ENCODE measurements around the gene FAM89B.
A peak's percentile ranks its signal among the peaks of the same experiment; 100 is the strongest.

The FAM89B gene

GRCh38 chr11:65569973-65570918, 2.1 kb upstream of the FAM89B start, which contains the start of gene ZNRD2:
Gene ZNRD2 (plus strand): TSS chr11:65570477. CDS start chr11:65570492, 15 bp downstream.
- Histone ChIP-seq H3K4me3 (ENCODE audit: low read depth, low read length) (peak within 1 kb of the TSS; percentile 84), H3K9me3 (ENCODE audit: control insufficient read depth, insufficient read depth, low read length) (no peaks in the 10 kb centered on the region), H3K27me3 (ENCODE audit: control insufficient read depth, insufficient read depth, low read length) (peaks cover 7% of the 10 kb centered on the region), H3K36me3 (ENCODE audit: control insufficient read depth, insufficient read depth, low read length) (0 out of 2 replicates have a peak, but pooled peaks cover 2% of the 10 kb centered on the region), H3K9ac (ENCODE audit: low read depth, low read length) (peak within 1 kb of the TSS; percentile 32; the same call in 1 of the 2 replicates), H3K27ac (ENCODE audit: low read depth, low read length) (peak within 1 kb of the TSS; percentile 85), H3K4me1 (ENCODE audit: control insufficient read depth, insufficient read depth, low read length) (peaks cover 21% of the 10 kb centered on the region)

DNA sequence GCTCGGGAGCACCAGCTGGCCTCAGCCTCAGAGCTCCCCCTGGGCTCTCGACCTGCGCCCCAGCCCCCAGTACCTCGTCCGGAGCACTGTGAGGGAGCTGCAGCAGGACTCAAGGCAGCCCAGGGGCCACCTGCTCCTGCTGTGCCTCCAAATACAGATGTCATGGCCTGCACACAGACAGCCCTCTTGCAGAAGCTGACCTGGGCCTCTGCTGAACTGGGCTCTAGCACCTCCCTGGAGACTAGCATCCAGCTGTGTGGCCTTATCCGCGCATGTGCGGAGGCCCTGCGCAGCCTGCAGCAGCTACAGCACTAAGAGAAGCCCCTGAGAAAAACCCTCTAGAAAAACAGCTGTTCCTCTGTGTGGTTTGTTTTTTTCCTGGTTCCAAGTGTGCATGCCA, 918 bp upstream of the FAM89B start:
- Histone ChIP-seq H3K27me3 (ENCODE audit: control insufficient read depth, insufficient read depth, low read length) (peaks cover 17% of the 10 kb centered on the region), H3K27ac (ENCODE audit: low read depth, low read length) (no peak overlapping the region), H3K36me3 (ENCODE audit: control insufficient read depth, insufficient read depth, low read length) (0 out of 2 replicates have a peak, but pooled peaks cover 2% of the 10 kb centered on the region), H3K9ac (ENCODE audit: low read depth, low read length) (no peak overlapping the region), H3K4me1 (ENCODE audit: control insufficient read depth, insufficient read depth, low read length) (peaks cover 24% of the 10 kb centered on the region), H3K9me3 (ENCODE audit: control insufficient read depth, insufficient read depth, low read length) (no peaks in the 10 kb centered on the region), H3K4me3 (ENCODE audit: low read depth, low read length) (peak overlapping the region; percentile 84)

- H3K4me3 ChIP-seq (ENCODE audit: low read depth, low read length): peak overlapping the region; percentile 60
- no peak overlapping the region for H3K27ac ChIP-seq (ENCODE audit: low read depth, low read length)
- peaks cover 24% of the 10 kb centered on the region for H3K4me1 ChIP-seq (ENCODE audit: control insufficient read depth, insufficient read depth, low read length)
- H3K27me3 ChIP-seq (ENCODE audit: control insufficient read depth, insufficient read depth, low read length): peaks cover 22% of the 10 kb centered on the region
- H3K36me3 ChIP-seq (ENCODE audit: control insufficient read depth, insufficient read depth, low read length): 0 out of 2 replicates have a peak, but pooled peaks cover 2% of the 10 kb centered on the region
- no peak overlapping the region for H3K9ac ChIP-seq (ENCODE audit: low read depth, low read length)
- no peaks in the 10 kb centered on the region for H3K9me3 ChIP-seq (ENCODE audit: control insufficient read depth, insufficient read depth, low read length)
Measured at GRCh38 chr11:65571940-65572339, 398 bp upstream of the FAM89B start.

DNA sequence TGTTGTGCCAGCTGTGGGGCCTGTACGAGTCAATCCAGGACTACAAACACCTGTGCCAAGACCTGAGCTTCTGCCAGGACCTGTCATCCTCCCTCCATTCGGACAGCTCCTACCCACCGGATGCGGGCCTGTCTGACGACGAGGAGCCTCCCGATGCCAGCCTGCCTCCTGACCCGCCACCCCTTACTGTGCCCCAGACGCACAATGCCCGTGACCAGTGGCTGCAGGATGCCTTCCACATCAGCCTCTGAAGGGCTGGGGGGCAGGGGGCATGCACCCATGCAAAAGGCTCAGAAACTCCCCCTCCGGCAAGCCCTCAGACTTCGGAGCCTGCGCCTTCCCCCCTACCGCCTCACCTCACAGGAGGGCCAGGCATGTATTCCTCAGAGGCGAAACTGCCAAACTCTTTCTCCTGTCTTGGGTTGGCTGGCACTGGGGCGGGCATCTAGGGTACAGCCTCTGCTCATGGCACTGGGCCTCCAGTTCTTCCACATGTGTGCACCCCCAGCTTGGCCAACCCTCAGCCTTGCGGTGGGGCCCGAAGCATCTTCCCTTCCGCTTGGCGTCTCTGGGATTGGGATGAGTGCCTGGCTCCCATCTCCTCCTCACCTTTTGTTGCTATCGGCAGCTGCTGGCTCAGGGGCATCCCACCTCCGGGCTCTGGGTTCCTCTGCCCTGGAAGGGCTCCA, 1.2 kb downstream of the FAM89B start:
- Histone ChIP-seq H3K4me3 (ENCODE audit: low read depth, low read length) (no peak overlapping the region), H3K9ac (ENCODE audit: low read depth, low read length) (no peak overlapping the region), H3K36me3 (ENCODE audit: control insufficient read depth, insufficient read depth, low read length) (0 out of 2 replicates have a peak, but pooled peaks cover 2% of the 10 kb centered on the region), H3K27me3 (ENCODE audit: control insufficient read depth, insufficient read depth, low read length) (peaks cover 37% of the 10 kb centered on the region), H3K9me3 (ENCODE audit: control insufficient read depth, insufficient read depth, low read length) (no peaks in the 10 kb centered on the region), H3K4me1 (ENCODE audit: control insufficient read depth, insufficient read depth, low read length) (peaks cover 24% of the 10 kb centered on the region), H3K27ac (ENCODE audit: low read depth, low read length) (peak overlapping the region; percentile 11)

GRCh38 chr11:65574109-65574810, 1.9 kb downstream of the FAM89B start:
- Histone ChIP-seq H3K9ac (ENCODE audit: low read depth, low read length) (no peak overlapping the region), H3K4me3 (ENCODE audit: low read depth, low read length) (peak overlapping the region; percentile 56), H3K4me1 (ENCODE audit: control insufficient read depth, insufficient read depth, low read length) (peaks cover 18% of the 10 kb centered on the region), H3K9me3 (ENCODE audit: control insufficient read depth, insufficient read depth, low read length) (no peaks in the 10 kb centered on the region), H3K27me3 (ENCODE audit: control insufficient read depth, insufficient read depth, low read length) (peaks cover 39% of the 10 kb centered on the region), H3K36me3 (ENCODE audit: control insufficient read depth, insufficient read depth, low read length) (0 out of 2 replicates have a peak, but pooled peaks cover 2% of the 10 kb centered on the region), H3K27ac (ENCODE audit: low read depth, low read length) (peak overlapping the region; percentile 25)

- Histone ChIP-seq H3K27ac (ENCODE audit: low read depth, low read length) (no peak overlapping the region), H3K36me3 (ENCODE audit: control insufficient read depth, insufficient read depth, low read length) (0 out of 2 replicates have a peak, but pooled peaks cover 2% of the 10 kb centered on the region), H3K4me3 (ENCODE audit: low read depth, low read length) (peak overlapping the region; percentile 56), H3K27me3 (ENCODE audit: control insufficient read depth, insufficient read depth, low read length) (peaks cover 43% of the 10 kb centered on the region), H3K4me1 (ENCODE audit: control insufficient read depth, insufficient read depth, low read length) (peaks cover 16% of the 10 kb centered on the region), H3K9ac (ENCODE audit: low read depth, low read length) (no peak overlapping the region), H3K9me3 (ENCODE audit: control insufficient read depth, insufficient read depth, low read length) (no peaks in the 10 kb centered on the region)
Measured at GRCh38 chr11:65574811-65575567, 2.7 kb downstream of the FAM89B start.

DNA sequence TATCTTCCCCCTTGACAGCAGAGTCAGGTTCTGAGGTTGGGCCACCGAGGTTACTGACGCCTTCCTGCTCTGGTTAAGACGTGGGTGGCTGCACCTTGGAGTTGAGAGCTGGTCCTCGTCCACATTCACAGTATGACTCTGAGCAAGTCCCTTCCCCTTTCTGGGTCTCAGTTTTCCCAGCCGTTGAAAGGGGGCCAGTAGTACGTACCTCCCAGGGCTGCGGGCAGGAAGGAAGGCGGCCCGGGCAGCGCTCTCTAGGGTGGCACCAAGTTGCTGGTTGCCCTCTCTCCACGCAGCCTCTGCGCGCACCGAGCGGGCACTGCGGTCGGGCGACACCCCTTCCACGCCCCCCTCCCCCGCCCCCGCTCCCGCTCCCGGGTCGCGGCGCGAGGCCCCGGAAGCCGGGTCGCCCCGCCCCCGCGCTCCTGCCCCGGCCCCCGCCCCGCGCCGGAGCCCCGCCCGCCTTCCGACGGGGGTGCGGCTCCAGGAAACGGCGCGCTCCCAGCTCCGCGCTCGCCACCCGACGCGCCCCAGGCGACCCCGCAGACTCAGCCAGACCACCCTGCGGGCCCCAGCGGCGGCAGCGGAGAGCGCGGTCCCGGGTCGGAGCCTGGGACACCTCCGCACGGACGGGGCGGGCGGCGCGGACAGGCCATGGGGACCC, 3.4 kb downstream of the FAM89B start, which contains the start of gene EHBP1L1:
TSS of gene EHBP1L1 (plus strand) at position 486 of the 664 bp plus-strand sequence. CDS start 250 bp downstream, outside the sequence.
- H3K27ac ChIP-seq (ENCODE audit: low read depth, low read length): no peak within 1 kb of the TSS
- H3K9ac ChIP-seq (ENCODE audit: low read depth, low read length): no peak within 1 kb of the TSS
- H3K36me3 ChIP-seq (ENCODE audit: control insufficient read depth, insufficient read depth, low read length): 0 out of 2 replicates have a peak, but pooled peaks cover 2% of the 10 kb centered on the region
- H3K27me3 ChIP-seq (ENCODE audit: control insufficient read depth, insufficient read depth, low read length): peaks cover 43% of the 10 kb centered on the region
- H3K9me3 ChIP-seq (ENCODE audit: control insufficient read depth, insufficient read depth, low read length): no peaks in the 10 kb centered on the region
- H3K4me3 ChIP-seq (ENCODE audit: low read depth, low read length): peak within 1 kb of the TSS; percentile 56
- peaks cover 16% of the 10 kb centered on the region for H3K4me1 ChIP-seq (ENCODE audit: control insufficient read depth, insufficient read depth, low read length)

DNA sequence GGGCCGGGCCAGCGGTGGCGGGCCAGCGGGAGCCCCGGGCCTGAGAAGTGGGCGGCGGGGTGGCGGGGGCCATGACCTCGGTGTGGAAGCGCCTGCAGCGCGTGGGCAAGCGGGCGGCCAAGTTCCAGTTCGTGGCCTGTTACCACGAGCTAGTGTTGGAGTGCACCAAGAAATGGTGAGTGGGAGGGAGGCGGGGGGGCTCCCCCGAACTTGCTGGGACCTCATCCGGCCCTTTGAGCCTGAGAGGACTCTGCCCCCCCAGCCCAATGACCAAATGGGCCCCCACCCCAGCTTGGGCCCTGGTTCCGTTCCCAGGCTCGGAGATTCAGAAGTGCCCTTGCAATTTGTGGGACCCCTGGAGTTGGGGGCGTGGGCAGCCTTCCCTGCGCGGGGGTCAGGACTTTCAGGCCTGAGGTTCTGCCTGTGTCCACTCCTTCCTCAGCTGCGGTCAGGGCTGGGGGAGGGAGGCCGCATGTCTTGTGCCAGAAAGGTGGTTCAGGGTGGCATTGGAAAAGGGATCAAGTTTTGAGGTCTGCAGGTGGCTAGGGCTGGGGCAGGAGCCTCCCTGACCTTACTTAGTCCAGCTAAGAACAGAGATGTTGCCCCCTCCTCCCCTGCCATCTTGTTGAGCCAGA, 4.0 kb downstream of the FAM89B start:
- Histone ChIP-seq H3K4me1 (ENCODE audit: control insufficient read depth, insufficient read depth, low read length) (peaks cover 12% of the 10 kb centered on the region), H3K9ac (ENCODE audit: low read depth, low read length) (no peak overlapping the region), H3K4me3 (ENCODE audit: low read depth, low read length) (peak overlapping the region; percentile 48; the same call in 1 of the 2 replicates), H3K27me3 (ENCODE audit: control insufficient read depth, insufficient read depth, low read length) (peaks cover 43% of the 10 kb centered on the region), H3K36me3 (ENCODE audit: control insufficient read depth, insufficient read depth, low read length) (0 out of 2 replicates have a peak, but pooled peaks cover 2% of the 10 kb centered on the region), H3K9me3 (ENCODE audit: control insufficient read depth, insufficient read depth, low read length) (no peaks in the 10 kb centered on the region), H3K27ac (ENCODE audit: low read depth, low read length) (no peak overlapping the region)
